Keratinocyte (primary cell): ENCODE results near the gene CMYA5. TPM values are rescaled to one million over a fixed set of nuclear protein-coding genes. Genes with fewer than 3 reads are reported as not detected.

Experiments used
- DNase-seq: peaks from one replicate; pipeline ENCODE4 v3.0.0-alpha.2; 2011; ENCODE audit warnings: low read depth, missing footprints, low spot score
- FAIRE-seq: peaks from 2 replicates; lab custom pipeline; 2011; peaks lifted over from hg19 to GRCh38; lab: Jason Lieb, UNC
- H2AFZ ChIP-seq: 2 replicates; pipeline ENCODE4 v1.6.0; 2012; ENCODE audit warnings: low read length, control low read depth, inconsistent platforms; ENCODE audit not compliant: control insufficient read depth
- H3K27ac ChIP-seq: 2 replicates; pipeline ENCODE4 v1.5.1; 2011; ENCODE audit warnings: low read length; ENCODE audit not compliant: control insufficient read depth, insufficient read depth
- H3K27me3 ChIP-seq: 3 replicates; pipeline ENCODE4 v1.6.0; 2011; ENCODE audit warnings: low read length; ENCODE audit not compliant: control insufficient read depth, insufficient read depth; ENCODE audit errors: extremely low read depth
- H3K36me3 ChIP-seq, 2 experiments: 2 replicates in 1 of 2; 3 replicates in 1 of 2; pipeline ENCODE4 v1.5.1; 2011; ENCODE audit warnings: low read length in 2 of 2, mild to moderate bottlenecking in 1 of 2; ENCODE audit not compliant: control insufficient read depth in 2 of 2, insufficient read depth in 2 of 2; ENCODE audit errors: extremely low read depth in 1 of 2
- H3K4me1 ChIP-seq: 3 replicates; pipeline ENCODE4 v1.5.1; 2011; ENCODE audit warnings: low read length; ENCODE audit not compliant: control insufficient read depth, insufficient read depth; ENCODE audit errors: extremely low read depth
- H3K4me2 ChIP-seq: 3 replicates; pipeline ENCODE4 v1.6.0; 2011; ENCODE audit warnings: low read depth, low read length; ENCODE audit not compliant: control insufficient read depth, insufficient read depth; ENCODE audit errors: extremely low read depth
- H3K4me3 ChIP-seq, 3 experiments: fragments of 200-600 bp in 1 of 3; sonication (generic) in 1 of 3; 2 replicates in 2 of 3; 3 replicates in 1 of 3; pipeline ENCODE4 v1.5.1; 2011 to 2016; ENCODE audit warnings: low read length in 3 of 3, mild to moderate bottlenecking in 3 of 3, control low read depth in 2 of 3, inconsistent platforms in 1 of 3, low read depth in 1 of 3, mixed read lengths in 1 of 3, mixed run types in 1 of 3, moderate library complexity in 1 of 3; ENCODE audit not compliant: control insufficient read depth in 2 of 3, insufficient read depth in 2 of 3; ENCODE audit errors: extremely low read depth in 1 of 3
- H3K79me2 ChIP-seq: 2 replicates; pipeline ENCODE4 v1.6.0; 2012; ENCODE audit warnings: low read length; ENCODE audit not compliant: control insufficient read depth, insufficient read depth
- H3K9ac ChIP-seq: 3 replicates; pipeline ENCODE4 v1.6.0; 2011; ENCODE audit warnings: low read length; ENCODE audit not compliant: control insufficient read depth, insufficient read depth; ENCODE audit errors: extremely low read depth
- H3K9me1 ChIP-seq: 3 replicates; pipeline ENCODE4 v1.6.0; 2011; ENCODE audit warnings: low read length; ENCODE audit not compliant: control insufficient read depth, insufficient read depth; ENCODE audit errors: extremely low read depth
- H3K9me3 ChIP-seq: 2 replicates; pipeline ENCODE4 v1.5.1; 2012; ENCODE audit warnings: low read depth, low read length; ENCODE audit not compliant: control insufficient read depth
- H4K20me1 ChIP-seq: 3 replicates; pipeline ENCODE4 v1.6.0; 2011; ENCODE audit warnings: low read length; ENCODE audit not compliant: control insufficient read depth, insufficient read depth; ENCODE audit errors: extremely low read depth
- EZH2 ChIP-seq: IDR thresholded peaks from one replicate; pipeline ENCODE4 v1.6.1; 2012; ENCODE audit warnings: inconsistent platforms, mild to moderate bottlenecking, low read length, moderate library complexity
- dilution Hi-C: fragments of 300-500 bp; cut with MboI; formaldehyde crosslinking; loops from one replicate; pipeline ENCODE4 v1.7.0; 2020; ENCODE audit warnings: low sequenced_read_pairs; ENCODE audit not compliant: extremely low pct_ligation_motif_present
- polyA plus RNA-seq, 5 experiments: library from polyadenylated mRNA; depleted of rRNA in 3 of 5; stranded (reverse) in 3 of 5; stranded (forward) in 1 of 5; unstranded in 1 of 5; fragments of >200 nt; gene quantifications; 1 replicate in 1 of 5; 2 replicates in 3 of 5; 3 replicates in 1 of 5; pipeline versions ENCODE4 v1.2.1 to v1.2.3, GENCODE V29; 2011 to 2012; ENCODE audit warnings: missing spikeins in 2 of 5, low read depth in 1 of 5, low replicate concordance in 1 of 5
- TF ChIP-seq, protein P1 (sequence below), 3 experiments: IDR thresholded peaks in 1 of 3; conservative IDR thresholded peaks in 1 of 3; optimal IDR thresholded peaks in 1 of 3; 2 replicates in 2 of 3; 3 replicates in 1 of 3; pipeline versions ENCODE3 to v1.5.1; 2011; ENCODE audit warnings: low read length in 3 of 3, mild to moderate bottlenecking in 3 of 3, moderate library complexity in 2 of 3, control low read depth in 1 of 3, inconsistent platforms in 1 of 3; ENCODE audit not compliant: insufficient read depth in 2 of 3; ENCODE audit errors: extremely low read depth in 1 of 3

CMYA5 gene
- polyA plus RNA-seq, 1 donor (not counting 4 experiments of a cell fraction or from before 2014, with no cell fraction given): 0.25 TPM

DNA sequence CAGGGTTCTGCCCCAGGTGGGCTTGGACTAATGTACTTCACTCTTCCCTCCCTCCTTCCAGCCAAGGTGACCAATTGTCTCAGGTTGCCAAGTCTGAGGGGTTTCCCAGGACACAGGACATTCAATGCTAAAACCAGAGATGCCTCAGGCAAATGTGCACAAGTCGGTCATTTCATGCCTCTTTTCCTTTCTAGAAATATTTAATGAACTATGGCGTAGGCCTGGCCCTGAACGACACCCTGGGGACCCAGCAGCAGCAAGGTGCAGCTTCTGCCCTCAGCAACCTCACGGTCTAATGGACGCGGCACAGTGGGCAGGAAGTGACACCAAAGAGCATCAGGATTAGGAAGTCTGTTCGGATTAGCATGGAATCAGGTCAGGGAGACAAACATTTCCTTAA lies 153.4 kb downstream of the CMYA5 start:
- Histone ChIP-seq H3K79me2 (no peaks in the 10 kb centered on the region), H3K27ac (no peak overlapping the region), H3K4me3 (no peak overlapping the region), H4K20me1 (no peaks in the 10 kb centered on the region), H3K9ac (no peak overlapping the region), H3K9me1 (no peaks in the 10 kb centered on the region), H3K36me3 (no peaks in the 10 kb centered on the region), H2AFZ (no peak overlapping the region), H3K4me1 (peaks cover 10% of the 10 kb centered on the region), H3K4me2 (no peak overlapping the region), H3K27me3 (peaks cover 24% of the 10 kb centered on the region), H3K9me3 (no peaks in the 10 kb centered on the region)
- dilution Hi-C loops: no loop called here
- TF ChIP-seq EZH2: no peak
- TF ChIP-seq, protein P1, sequence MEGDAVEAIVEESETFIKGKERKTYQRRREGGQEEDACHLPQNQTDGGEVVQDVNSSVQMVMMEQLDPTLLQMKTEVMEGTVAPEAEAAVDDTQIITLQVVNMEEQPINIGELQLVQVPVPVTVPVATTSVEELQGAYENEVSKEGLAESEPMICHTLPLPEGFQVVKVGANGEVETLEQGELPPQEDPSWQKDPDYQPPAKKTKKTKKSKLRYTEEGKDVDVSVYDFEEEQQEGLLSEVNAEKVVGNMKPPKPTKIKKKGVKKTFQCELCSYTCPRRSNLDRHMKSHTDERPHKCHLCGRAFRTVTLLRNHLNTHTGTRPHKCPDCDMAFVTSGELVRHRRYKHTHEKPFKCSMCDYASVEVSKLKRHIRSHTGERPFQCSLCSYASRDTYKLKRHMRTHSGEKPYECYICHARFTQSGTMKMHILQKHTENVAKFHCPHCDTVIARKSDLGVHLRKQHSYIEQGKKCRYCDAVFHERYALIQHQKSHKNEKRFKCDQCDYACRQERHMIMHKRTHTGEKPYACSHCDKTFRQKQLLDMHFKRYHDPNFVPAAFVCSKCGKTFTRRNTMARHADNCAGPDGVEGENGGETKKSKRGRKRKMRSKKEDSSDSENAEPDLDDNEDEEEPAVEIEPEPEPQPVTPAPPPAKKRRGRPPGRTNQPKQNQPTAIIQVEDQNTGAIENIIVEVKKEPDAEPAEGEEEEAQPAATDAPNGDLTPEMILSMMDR (optimal IDR thresholded peaks at IDR 0.05 in 1 of 3, IDR thresholded peaks at IDR 0.05 in 1 of 3, conservative IDR thresholded peaks at IDR 0.05 in 1 of 3; ENCODE audit: extremely low read depth in 1 of 3, insufficient read depth in 2 of 3, low read length in 3 of 3): no peak
- FAIRE-seq (no peak), DNase-seq (no peak)

DNA sequence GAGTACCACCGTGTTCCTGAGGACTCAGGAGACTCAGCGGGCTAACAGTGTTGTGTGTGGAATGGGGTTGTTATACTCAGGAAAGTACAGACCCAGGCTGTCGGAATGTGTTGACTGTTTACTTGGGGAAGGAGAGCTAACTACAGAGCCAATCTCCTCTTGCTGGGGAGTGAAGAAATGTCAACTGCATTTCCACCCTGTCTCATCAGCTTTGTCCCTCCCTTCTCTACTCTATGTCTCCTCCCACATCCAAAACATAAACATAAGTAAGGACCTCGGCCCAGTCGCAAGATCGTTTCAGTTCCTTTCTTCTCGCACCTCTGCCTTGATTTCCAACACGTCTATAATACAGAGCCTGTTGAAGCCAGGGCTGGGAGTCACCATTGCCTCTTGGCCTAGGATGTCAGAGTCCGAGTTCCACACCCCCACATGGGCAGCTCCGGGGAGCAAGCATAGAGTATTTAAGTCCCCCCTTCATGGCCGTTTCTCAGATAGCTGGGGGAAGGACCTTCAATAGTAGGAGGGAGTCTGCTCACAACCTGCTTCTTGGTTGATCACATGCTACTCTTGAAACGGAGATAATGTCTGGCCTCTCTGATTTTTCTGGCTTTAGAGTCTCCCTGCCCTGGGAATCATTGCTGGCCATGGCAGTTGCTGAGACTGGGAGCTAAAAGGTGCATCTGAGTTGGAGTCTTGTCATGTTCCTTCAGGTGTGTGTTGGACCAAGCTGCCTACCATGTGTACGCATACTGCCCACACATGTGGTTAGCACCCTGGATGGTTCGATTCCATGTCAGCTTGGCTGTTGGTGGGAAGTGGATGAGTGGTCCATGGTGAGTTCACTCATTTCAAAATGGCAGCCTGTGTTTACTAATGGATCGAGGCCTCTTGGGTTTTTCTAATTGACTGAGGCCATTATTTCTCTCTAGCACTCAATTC lies 154.1 kb downstream of the CMYA5 start:
- Histone ChIP-seq H3K4me2 (no peak overlapping the region), H3K36me3 (no peaks in the 10 kb centered on the region)
- dilution Hi-C loops: no loop called here

More for the DNA sequence above, 154.1 kb downstream of the CMYA5 start:
- no peaks in the 10 kb centered on the region for H3K9me3 ChIP-seq
- H3K9ac ChIP-seq: no peak overlapping the region
- DNase-seq (no peak), FAIRE-seq (no peak)
- peaks cover 10% of the 10 kb centered on the region for H3K4me1 ChIP-seq
- H2AFZ ChIP-seq: no peak overlapping the region
- H3K27me3 ChIP-seq: peaks cover 20% of the 10 kb centered on the region
- no peaks in the 10 kb centered on the region for H4K20me1 ChIP-seq
- H3K4me3 ChIP-seq: no peak overlapping the region
- H3K9me1 ChIP-seq: no peaks in the 10 kb centered on the region
- TF ChIP-seq, protein P1 (optimal IDR thresholded peaks at IDR 0.05 in 1 of 3, IDR thresholded peaks at IDR 0.05 in 1 of 3, conservative IDR thresholded peaks at IDR 0.05 in 1 of 3; ENCODE audit: extremely low read depth in 1 of 3, insufficient read depth in 2 of 3, low read length in 3 of 3): no peak
- TF ChIP-seq EZH2: no peak
- no peak overlapping the region for H3K27ac ChIP-seq
- no peaks in the 10 kb centered on the region for H3K79me2 ChIP-seq
